ENCODE measurements around the gene UVSSA.

- TF ChIP-seq CBFB (CRISPR knock-in tag; IDR thresholded peaks at IDR 0.05) (no peak), ASH1L (IDR thresholded peaks at IDR 0.05; ENCODE audit: borderline replicate concordance, low read depth, partially characterized antibody) (no peak), HNRNPUL1 (IDR thresholded peaks at IDR 0.05; ENCODE audit: low read length) (no peak), ZNF133 (CRISPR knock-in tag; IDR thresholded peaks at IDR 0.05) (no peak), GTF2F1 (IDR thresholded peaks at IDR 0.05; ENCODE audit: low read depth, low read length) (no peak), SMAD1 (IDR thresholded peaks at IDR 0.05; ENCODE audit: low read depth, low read length, partially characterized antibody) (no peak), ZNF24 (IDR thresholded peaks at IDR 0.05) (no peak), FOXA1 (IDR thresholded peaks at IDR 0.05; ENCODE audit: borderline replicate concordance) (no peak), GMEB1 (CRISPR knock-in tag; IDR thresholded peaks at IDR 0.05) (no peak), EZH2 (IDR thresholded peaks at IDR 0.05; ENCODE audit: borderline replicate concordance, low read depth, low read length) (no peak), E2F4 (CRISPR knock-in tag; IDR thresholded peaks at IDR 0.05; ENCODE audit: low read depth) (no peak), ZBTB34 (CRISPR knock-in tag; IDR thresholded peaks at IDR 0.05) (no peak), ATF3 (IDR thresholded peaks at IDR 0.05) (no peak), ATF3 (CRISPR knock-in tag; conservative IDR thresholded peaks at IDR 0.05) (no peak), KDM1A (IDR thresholded peaks at IDR 0.05) (no peak)
Observed at GRCh38 chr4:1351854-1352566, 5.0 kb downstream of the UVSSA start.

All from K562 (cell line).